Fibroblast of villous mesenchyme (primary cell): ENCODE results near the gene GSG1L. TPM values are rescaled to one million over a fixed set of nuclear protein-coding genes. Genes with fewer than 3 reads are reported as not detected.

Source experiments
- DNase-seq: peaks from one replicate; pipeline ENCODE4 v3.0.0-alpha.2; 2010; ENCODE audit warnings: low read depth
- H3K4me3 ChIP-seq: 2 replicates; pipeline ENCODE4 v1.5.1; 2011; ENCODE audit warnings: low read depth, mild to moderate bottlenecking, low read length
- CTCF ChIP-seq: IDR thresholded peaks from 2 replicates; pipeline ENCODE4 v1.5.1; 2012; ENCODE audit warnings: low read depth, mild to moderate bottlenecking, low read length; ENCODE audit not compliant: insufficient read depth
- total RNA-seq: library from RNA; depleted of rRNA; stranded (reverse); fragments of >200 nt; gene quantifications from 2 replicates; pipeline ENCODE4 v1.2.3, GENCODE V29; 2012

The GSG1L gene
- total RNA-seq, 1 donor = not detected

GRCh38 chr16:27927266-27927901 is 136.1 kb downstream of the GSG1L start:
- TF ChIP-seq CTCF = no peak
- DNase-seq = no peak
- H3K4me3 ChIP-seq = no peak overlapping the region

GRCh38 chr16:27925612-27926011 is 137.9 kb downstream of the GSG1L start:
- no peak for DNase-seq
- TF ChIP-seq CTCF = no peak
- H3K4me3 ChIP-seq = no peak overlapping the region

GRCh38 chr16:27924411-27925118 is 138.9 kb downstream of the GSG1L start:
- no peak overlapping the region for H3K4me3 ChIP-seq
- DNase-seq = no peak
- TF ChIP-seq CTCF = no peak

- no peak for DNase-seq
- no peak for TF ChIP-seq CTCF
- H3K4me3 ChIP-seq = no peak overlapping the region
Measured at GRCh38 chr16:27923751-27924150, 139.8 kb downstream of the GSG1L start.

- H3K4me3 ChIP-seq = no peak overlapping the region
- TF ChIP-seq CTCF = no peak
- DNase-seq = no peak
Measured at GRCh38 chr16:27922433-27922832, 141.1 kb downstream of the GSG1L start.

- no peak for DNase-seq
- no peak overlapping the region for H3K4me3 ChIP-seq
- TF ChIP-seq CTCF = no peak
Measured at GRCh38 chr16:27921134-27921533, 142.4 kb downstream of the GSG1L start.
